K562 (cell line): Measurements from ENCODE around the gene PTOV1. TPM values are rescaled to one million over a fixed set of nuclear protein-coding genes. Genes with fewer than 3 reads are reported as not detected.
A peak's percentile ranks its signal among the peaks of the same experiment; 100 is the strongest.

Experiments used
- ATAC-seq: fragments of 200-7000 bp; cut with Tn5 transposase; 3 replicates; pipeline ENCODE4 v1.9.1; 2020; ENCODE audit warnings: moderate library complexity
- BruUV-seq: library from RNA; stranded (reverse); fragments of 400-500 nt; replicated peaks from 2 replicates; lab custom pipeline; 2021; lab: Mats Ljungman, UMichigan
- CTCF ChIA-PET: fragments of 300-600 bp; formaldehyde crosslinking; extraction: SDS; loops from one replicate; lab custom pipeline; 2021; ENCODE audit warnings: low intra/inter-chr PET ratio; lab: Yijun Ruan, JAX
- POLR2A ChIA-PET: fragments of 300-600, 350-650 bp; sonication (Branson Sonifier 250); formaldehyde crosslinking; extraction: SDS; loops from one replicate; lab custom pipeline; 2021; ENCODE audit warnings: antibody characterized with exemption, inconsistent platforms; lab: Yijun Ruan, JAX
- DNase-seq, 4 experiments: peaks; one replicate each; pipeline versions ENCODE4 v3.0.0 to v3.0.0-alpha.2; 2011 to 2018; ENCODE audit warnings: low spot score in 3 of 4, mixed read lengths in 3 of 4; ENCODE audit errors: extremely low read depth in 1 of 4
- FAIRE-seq: peaks from 2 replicates; lab custom pipeline; 2011; peaks lifted over from hg19 to GRCh38; lab: Jason Lieb, UNC
- H2AFZ ChIP-seq: 2 replicates; pipeline ENCODE4 v1.6.0; 2011; ENCODE audit warnings: low read depth, low read length, control low read depth, inconsistent platforms
- H3K27ac ChIP-seq: fragments of 200-600 bp; 3 replicates; pipeline ENCODE4 v1.8.0; 2011; ENCODE audit warnings: low read depth, mild to moderate bottlenecking, control low read depth, inconsistent platforms, low read length, moderate library complexity, mixed read lengths; ENCODE audit errors: extremely low read depth
- H3K27me3 ChIP-seq, 2 experiments: fragments of 300-600 bp in 1 of 2; 2 replicates in 1 of 2; 3 replicates in 1 of 2; pipeline versions ENCODE4 v1.6.0 to v1.8.0; 2011; ENCODE audit warnings: inconsistent platforms in 2 of 2, low read length in 2 of 2, mild to moderate bottlenecking in 1 of 2, mixed read lengths in 1 of 2, moderate library complexity in 1 of 2; ENCODE audit not compliant: control insufficient read depth in 2 of 2, insufficient read depth in 2 of 2
- H3K36me3 ChIP-seq: fragments of 300-600 bp; 3 replicates; pipeline ENCODE4 v1.8.0; 2011; ENCODE audit warnings: mild to moderate bottlenecking, low read length, inconsistent platforms; ENCODE audit not compliant: control insufficient read depth, insufficient read depth
- H3K4me1 ChIP-seq, 2 experiments: fragments of 200-600 bp in 1 of 2; replicated peaks in 1 of 2; 2 replicates in 1 of 2; 3 replicates in 1 of 2; pipeline versions ENCODE4 v1.5.1 to v1.8.0; 2011; ENCODE audit warnings: inconsistent platforms in 2 of 2, low read length in 2 of 2, mild to moderate bottlenecking in 1 of 2, mixed read lengths in 1 of 2, moderate library complexity in 1 of 2; ENCODE audit not compliant: control insufficient read depth in 2 of 2, insufficient read depth in 2 of 2
- H3K4me2 ChIP-seq: 2 replicates; pipeline ENCODE4 v1.6.1; 2011; ENCODE audit warnings: low read length, control low read depth, inconsistent platforms, mixed read lengths; ENCODE audit not compliant: insufficient read depth
- H3K4me3 ChIP-seq: fragments of 200-600 bp; sonication (generic), shearing (Covaris generic); 2 replicates; pipeline ENCODE4 v1.5.1; 2016; ENCODE audit warnings: control low read depth, inconsistent platforms
- H3K79me2 ChIP-seq: fragments of 200-600 bp; 3 replicates; pipeline ENCODE4 v1.8.0; 2011; ENCODE audit warnings: low read length, inconsistent platforms; ENCODE audit not compliant: control insufficient read depth, insufficient read depth
- H3K9ac ChIP-seq, 2 experiments: 2 replicates each; pipeline versions ENCODE4 v1.6.0 to v1.6.1; 2011; ENCODE audit warnings: low read depth in 2 of 2, low read length in 2 of 2, control low read depth in 1 of 2, inconsistent platforms in 1 of 2, mild to moderate bottlenecking in 1 of 2, mixed read lengths in 1 of 2; ENCODE audit not compliant: insufficient read depth in 1 of 2
- H3K9me1 ChIP-seq: one replicate; pipeline ENCODE4 v1.6.0; 2011; ENCODE audit warnings: inconsistent platforms, mild to moderate bottlenecking, low read length, moderate library complexity; ENCODE audit not compliant: control insufficient read depth, insufficient read depth
- H3K9me3 ChIP-seq: replicated peaks from 2 replicates; pipeline ENCODE4 v1.5.1; 2011; ENCODE audit warnings: low read depth, low read length, inconsistent platforms; ENCODE audit not compliant: control insufficient read depth, insufficient read depth
- H4K20me1 ChIP-seq: replicated peaks from 2 replicates; pipeline ENCODE4 v1.6.1; 2011; ENCODE audit warnings: low read length, inconsistent platforms, mixed read lengths; ENCODE audit not compliant: control insufficient read depth, insufficient read depth
- AFF1 ChIP-seq, 2 experiments: fragments of 450-650 bp; IDR thresholded peaks; 2 replicates each; pipeline ENCODE4 v1.6.1; 2018; ENCODE audit warnings: mild to moderate bottlenecking in 2 of 2, low read depth in 1 of 2; ENCODE audit not compliant: partially characterized antibody in 2 of 2
- DMBX1 ChIP-seq: fragments of 250-450 bp; sonication (Bioruptor Pico); IDR thresholded peaks from 2 replicates; pipeline ENCODE4 v1.8.0; 2022; ENCODE audit warnings: inconsistent platforms, mild to moderate bottlenecking, moderate library complexity, borderline replicate concordance
- HCFC1 ChIP-seq: IDR thresholded peaks from 2 replicates; pipeline ENCODE4 v1.6.1; 2012; ENCODE audit warnings: low read depth, low read length, improper control_type of control experiment
- HSF4 ChIP-seq: fragments of 250-450 bp; sonication (Bioruptor Pico); IDR thresholded peaks from 2 replicates; pipeline ENCODE4 v2.1.2; 2022; ENCODE audit warnings: mild to moderate bottlenecking, moderate library complexity, borderline replicate concordance
- SIX5 ChIP-seq, 2 experiments: IDR thresholded peaks; 2 replicates each; pipeline ENCODE4 v1.6.1; 2011; ENCODE audit warnings: low read length in 2 of 2, borderline replicate concordance in 1 of 2, low read depth in 1 of 2, mild to moderate bottlenecking in 1 of 2, moderate library complexity in 1 of 2; ENCODE audit not compliant: insufficient read depth in 1 of 2
- TEAD1 ChIP-seq, 2 experiments: fragments of 450-650 bp in 1 of 2; sonication (generic) in 1 of 2; formaldehyde crosslinking; IDR thresholded peaks; 2 replicates each; pipeline versions ENCODE4 v1.4.0 to v1.8.0; 2020 to 2022; ENCODE audit warnings: mild to moderate bottlenecking in 2 of 2, missing genetic modification reagents in 1 of 2
- WGBS: fragments of 100-300 bp; shearing (Covaris generic); methylation state at CpG from one replicate; pipeline ENCODE4 v1.1.6; 2016; ENCODE audit warnings: low coverage, mixed read lengths; ENCODE audit not compliant: insufficient coverage; ENCODE audit errors: missing lambda C conversion rate; 5-methylcytosine and 5-hydroxymethylcytosine counted together
- in situ Hi-C: fragments of 300-500 bp; cut with MboI; formaldehyde crosslinking; loops from 4 replicates; pipeline ENCODE4 v1.15.0; 2018; ENCODE audit warnings: inconsistent platforms, mixed read lengths
- intact Hi-C: fragments of 100-400 bp; cut with micrococcal nuclease; formaldehyde crosslinking; loops from 2 replicates; pipeline ENCODE4 v1.14.2; 2022
- polyA plus RNA-seq, 8 experiments: library from polyadenylated mRNA; depleted of rRNA in 4 of 8; stranded (reverse) in 5 of 8; unstranded in 3 of 8; fragments of >200 nt; fragmentation: Nextera tagmentation in 2 of 8; fragmentation: Illumina TruSeq in 1 of 8; extraction: Ambion mirVana in 2 of 8; extraction: Trizol in 1 of 8; gene quantifications; 2 replicates each; pipeline versions ENCODE4 v1.2.1 to v1.2.3, GENCODE V29; 2011 to 2014; ENCODE audit warnings: inconsistent platforms in 1 of 8, missing spikeins in 1 of 8
- total RNA-seq, 7 experiments: library from RNA; depleted of rRNA in 6 of 7; stranded (reverse); fragments of >200 nt in 6 of 7; fragmentation: Illumina TruSeq in 2 of 7; extraction: Trizol in 2 of 7; gene quantifications; 2 replicates each; pipeline versions ENCODE4 v1.2.1 to v1.2.3, GENCODE V29; 2011 to 2021; ENCODE audit warnings: low replicate concordance in 1 of 7

Gene PTOV1
- total and polyA plus RNA-seq, 9 of the 15 experiments (the other 6 are each of a cell fraction or from before 2014, with no cell fraction given), result 4.9 to 169 (median 43.5) TPM

- peak overlapping the region in 1 of 2 experiments; percentile 33; a peak in 1 of 4 replicates for H3K9ac ChIP-seq
- peaks cover 0 to 16% of the 10 kb centered on the region in 2 experiments; a peak in 1 of 5 replicates for H3K4me1 ChIP-seq
- peaks cover 2% of the 10 kb centered on the region for H3K9me1 ChIP-seq
- ATAC-seq (no peak), DNase-seq (no peak), FAIRE-seq (no peak)
- TF ChIP-seq TEAD1 (CRISPR knock-in tag; IDR thresholded peaks at IDR 0.05), result no peak
- no peak overlapping the region for H3K27ac ChIP-seq
- H3K79me2 ChIP-seq, result no peaks in the 10 kb centered on the region
- in situ Hi-C loops (no loop called here), intact Hi-C loops (no loop called here)
- H4K20me1 ChIP-seq, result no peaks in the 10 kb centered on the region
- ChIA-PET CTCF (no interaction called here), POLR2A (interaction anchor here (0.9 kb wide), 3 partner anchors 8 to 15 kb away, joined by 3 to 5 read pairs (median 5); no protein-coding TSS in a partner anchor)
- no peak overlapping the region for H3K4me3 ChIP-seq
- BruUV-seq, result no TSS peak
- no peak overlapping the region for H2AFZ ChIP-seq
- no peaks in the 10 kb centered on the region for H3K27me3 ChIP-seq
- peaks cover 93% of the 10 kb centered on the region for H3K36me3 ChIP-seq
- 96% methylated on average over 4 of the region's 12 CpGs for WGBS
- H3K9me3 ChIP-seq, result no peaks in the 10 kb centered on the region
- no peak overlapping the region for H3K4me2 ChIP-seq
Observed at GRCh38 chr19:49835562-49835961, 15.4 kb upstream of the PTOV1 start.

GRCh38 chr19:49836176-49837008, 14.6 kb upstream of the PTOV1 start:
- Histone ChIP-seq H3K27me3 (no peaks in the 10 kb centered on the region), H3K4me1 (peaks cover 0 to 20% of the 10 kb centered on the region in 2 experiments; a peak in 2 of 5 replicates), H3K9me3 (no peaks in the 10 kb centered on the region), H3K9me1 (peaks cover 2% of the 10 kb centered on the region), H4K20me1 (no peaks in the 10 kb centered on the region), H3K36me3 (peaks cover 91% of the 10 kb centered on the region), H2AFZ (no peak overlapping the region), H3K79me2 (no peaks in the 10 kb centered on the region), H3K4me2 (no peak overlapping the region), H3K9ac (peak overlapping the region in 1 of 2 experiments; percentile 33; a peak in 1 of 4 replicates), H3K4me3 (no peak overlapping the region), H3K27ac (no peak overlapping the region)
- ATAC-seq (peak; percentile 59; the same call in 2 of the 3 replicates), DNase-seq (no peak), FAIRE-seq (no peak)
- intact Hi-C loops (no loop called here), in situ Hi-C loops (no loop called here)
- ChIA-PET CTCF (no interaction called here), POLR2A (interaction anchor here (1.1 to 1.8 kb wide), 2 partner anchors 12 to 14 kb away, joined by 4 to 12 read pairs; partner anchors contain the start of gene PTOV1)
- 93% methylated on average over 18 of the region's 20 CpGs for WGBS
- BruUV-seq, result no TSS peak
- TF ChIP-seq HSF4 (CRISPR knock-in tag), result no peak
- peak in 1 of 2 experiments; percentile 18; a peak in 1 of 4 replicates for TF ChIP-seq SIX5 (IDR thresholded peaks at IDR 0.05; ENCODE audit: borderline replicate concordance in 1 of 2, insufficient read depth in 1 of 2, low read depth in 1 of 2, low read length in 2 of 2)
- TF ChIP-seq HCFC1, result peak; percentile 70
- peak in 1 of 2 experiments; percentile 91 for TF ChIP-seq AFF1 (IDR thresholded peaks at IDR 0.05; ENCODE audit: low read depth in 1 of 2, partially characterized antibody in 2 of 2)
- TF ChIP-seq DMBX1 (CRISPR knock-in tag), result no peak
